ENCODE results near the gene ART4.

DNA sequence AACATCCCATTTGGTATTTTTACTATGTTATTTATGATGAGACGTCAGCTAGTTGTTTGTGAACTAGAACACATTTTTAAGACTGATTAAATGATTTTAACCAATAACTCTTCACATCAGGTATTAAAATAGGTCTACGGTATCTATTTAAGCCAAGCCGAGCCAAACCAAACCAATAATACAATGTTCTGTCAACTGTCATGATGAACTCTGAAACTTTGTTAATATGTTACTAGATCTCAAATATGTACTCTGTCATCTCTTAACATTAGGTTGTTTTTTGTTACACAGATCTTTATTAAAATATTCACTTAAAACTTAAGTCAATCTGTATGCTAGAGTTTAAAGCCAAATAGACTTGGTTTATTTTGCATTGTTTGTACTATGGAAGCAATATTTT is 1.0 kb downstream of the ART4 start:
- TF ChIP-seq CTCF (IDR thresholded peaks at IDR 0.05) (no peak), POLR2A (IDR thresholded peaks at IDR 0.05) (no peak), POLR2AphosphoS5 (IDR thresholded peaks at IDR 0.05; ENCODE audit: insufficient read depth in 1 of 2, low read depth in 1 of 2) (no peak)
